ENCODE results near the gene PNPLA4.

DNA sequence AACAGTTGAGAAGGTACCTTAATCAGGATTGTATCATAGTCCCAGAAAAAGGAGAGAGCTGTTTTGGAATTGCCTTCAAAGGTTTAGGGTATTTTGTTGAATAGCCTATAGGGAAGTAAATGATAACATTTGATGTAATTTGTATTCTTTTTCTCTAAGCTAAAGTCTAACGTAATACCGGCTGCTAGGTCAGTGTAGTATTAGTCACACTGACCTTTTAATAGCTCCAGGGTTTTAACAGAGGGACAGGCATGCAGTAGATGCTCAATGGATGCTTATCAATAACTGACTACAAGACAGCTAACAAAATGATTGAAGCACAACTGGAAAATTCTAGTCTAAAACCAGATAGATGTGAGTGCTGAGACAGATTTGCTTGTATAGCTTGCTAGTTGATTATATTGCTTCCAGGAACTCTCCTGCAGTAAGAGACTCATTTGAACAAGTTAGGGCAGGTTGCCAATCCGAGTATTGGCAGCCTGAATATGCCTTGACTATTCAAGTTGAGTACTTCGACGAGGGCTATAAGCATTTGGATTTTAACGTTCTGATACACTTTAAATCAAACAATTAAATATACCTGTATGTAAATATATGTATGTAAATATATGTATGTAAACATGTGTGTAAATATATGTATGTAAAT lies 16.5 kb upstream of the PNPLA4 start:
- TF ChIP-seq, protein P1, sequence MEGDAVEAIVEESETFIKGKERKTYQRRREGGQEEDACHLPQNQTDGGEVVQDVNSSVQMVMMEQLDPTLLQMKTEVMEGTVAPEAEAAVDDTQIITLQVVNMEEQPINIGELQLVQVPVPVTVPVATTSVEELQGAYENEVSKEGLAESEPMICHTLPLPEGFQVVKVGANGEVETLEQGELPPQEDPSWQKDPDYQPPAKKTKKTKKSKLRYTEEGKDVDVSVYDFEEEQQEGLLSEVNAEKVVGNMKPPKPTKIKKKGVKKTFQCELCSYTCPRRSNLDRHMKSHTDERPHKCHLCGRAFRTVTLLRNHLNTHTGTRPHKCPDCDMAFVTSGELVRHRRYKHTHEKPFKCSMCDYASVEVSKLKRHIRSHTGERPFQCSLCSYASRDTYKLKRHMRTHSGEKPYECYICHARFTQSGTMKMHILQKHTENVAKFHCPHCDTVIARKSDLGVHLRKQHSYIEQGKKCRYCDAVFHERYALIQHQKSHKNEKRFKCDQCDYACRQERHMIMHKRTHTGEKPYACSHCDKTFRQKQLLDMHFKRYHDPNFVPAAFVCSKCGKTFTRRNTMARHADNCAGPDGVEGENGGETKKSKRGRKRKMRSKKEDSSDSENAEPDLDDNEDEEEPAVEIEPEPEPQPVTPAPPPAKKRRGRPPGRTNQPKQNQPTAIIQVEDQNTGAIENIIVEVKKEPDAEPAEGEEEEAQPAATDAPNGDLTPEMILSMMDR (conservative IDR thresholded peaks at IDR 0.05; ENCODE audit: low read depth, low read length): no peak
- no peak for TF ChIP-seq EZH2 (IDR thresholded peaks at IDR 0.05; ENCODE audit: borderline replicate concordance, low read depth, low read length, poor library complexity, severe bottlenecking)
